Common myeloid progenitor, CD34-positive (primary cell): ENCODE data around the gene TCF21.

Experiments
- CTCF ChIA-PET: fragments of 350-600 bp; sonication (Branson Sonifier 250); formaldehyde crosslinking; loops from one replicate; lab custom pipeline; 2021; ENCODE audit warnings: antibody characterized with exemption; lab: Charles Lee
- POLR2A ChIA-PET: fragments of 350-600 bp; sonication (Branson Sonifier 250); formaldehyde crosslinking; loops from one replicate; lab custom pipeline; 2021; ENCODE audit warnings: antibody characterized with exemption; lab: Charles Lee
- DNase-seq, 3 donors: peaks; one replicate each; pipeline versions ENCODE4 v3.0.0 to v3.0.0-alpha.2; 2013
- H3K27ac ChIP-seq, 2 experiments: 1 replicate in 1 of 2; 2 replicates in 1 of 2; pipeline ENCODE4 v1.7.0; 2013; ENCODE audit warnings: inconsistent platforms in 2 of 2, low read length in 2 of 2, mild to moderate bottlenecking in 2 of 2, low read depth in 1 of 2, moderate library complexity in 1 of 2; ENCODE audit not compliant: severe bottlenecking in 2 of 2, insufficient read depth in 1 of 2, poor library complexity in 1 of 2
- H3K27me3 ChIP-seq, 5 experiments: replicated peaks in 2 of 5; 1 replicate in 3 of 5; 2 replicates in 2 of 5; pipeline versions ENCODE4 v1.6.1 to v1.7.0; 2013; ENCODE audit warnings: low read length in 4 of 5, mild to moderate bottlenecking in 2 of 5, moderate library complexity in 2 of 5, inconsistent platforms in 1 of 5; ENCODE audit not compliant: insufficient read depth in 5 of 5, control insufficient read depth in 4 of 5
- H3K36me3 ChIP-seq, 4 experiments: 1 replicate in 2 of 4; 2 replicates in 2 of 4; pipeline versions ENCODE4 v1.6.1 to v1.7.0; 2013; ENCODE audit warnings: low read length in 3 of 4, control low read depth in 1 of 4, mild to moderate bottlenecking in 1 of 4; ENCODE audit not compliant: control insufficient read depth in 4 of 4, insufficient read depth in 4 of 4
- H3K4me1 ChIP-seq, 4 experiments: 1 replicate in 3 of 4; 2 replicates in 1 of 4; pipeline versions ENCODE4 v1.6.1 to v1.7.1; 2013; ENCODE audit warnings: low read length in 3 of 4, mild to moderate bottlenecking in 3 of 4, control low read depth in 1 of 4, inconsistent platforms in 1 of 4, moderate library complexity in 1 of 4; ENCODE audit not compliant: control insufficient read depth in 4 of 4, insufficient read depth in 4 of 4; ENCODE audit errors: control extremely low read depth in 1 of 4
- H3K4me3 ChIP-seq, 7 experiments: 1 replicate in 4 of 7; 2 replicates in 3 of 7; pipeline versions ENCODE4 v1.5.1 to v1.7.0; 2013; ENCODE audit warnings: mild to moderate bottlenecking in 7 of 7, low read length in 6 of 7, moderate library complexity in 6 of 7, inconsistent platforms in 2 of 7, low read depth in 2 of 7, control low read depth in 1 of 7; ENCODE audit not compliant: insufficient read depth in 4 of 7, control insufficient read depth in 1 of 7; ENCODE audit errors: extremely low read depth in 1 of 7
- H3K9me3 ChIP-seq, 5 experiments: 1 replicate in 4 of 5; 2 replicates in 1 of 5; pipeline versions ENCODE4 v1.6.1 to v1.7.1; 2013; ENCODE audit warnings: low read length in 4 of 5, mild to moderate bottlenecking in 2 of 5, inconsistent platforms in 1 of 5, low read depth in 1 of 5, moderate library complexity in 1 of 5; ENCODE audit not compliant: control insufficient read depth in 4 of 5, insufficient read depth in 2 of 5; ENCODE audit errors: control extremely low read depth in 1 of 5
- WGBS: methylation state at CpG from one replicate; pipeline ENCODE4 v1.1.5; 2013; ENCODE audit not compliant: insufficient coverage; 5-methylcytosine and 5-hydroxymethylcytosine counted together

TCF21 gene

GRCh38 chr6:133937909-133938308 lies 49.0 kb downstream of the TCF21 start:
- no peak overlapping the region for H3K4me3 ChIP-seq
- no peak for DNase-seq
- CTCF ChIA-PET, result interaction anchor here (0.8 to 1.8 kb wide), 8 partner anchors 9 to 162 kb away, joined by 3 to 7 read pairs (median 4); no protein-coding TSS in a partner anchor
- no peaks in the 10 kb centered on the region for H3K36me3 ChIP-seq
- H3K9me3 ChIP-seq, result peaks cover 0 to 3% (median 0%) of the 10 kb centered on the region in 5 experiments
- no peaks in the 10 kb centered on the region for H3K4me1 ChIP-seq
- POLR2A ChIA-PET, result interaction anchor here (0.6 kb wide), 1 partner anchor 44 kb away, joined by 3 read pairs; no protein-coding TSS in a partner anchor
- peaks cover 0 to 2% (median 0%) of the 10 kb centered on the region in 5 experiments for H3K27me3 ChIP-seq
- no peak overlapping the region for H3K27ac ChIP-seq

DNA sequence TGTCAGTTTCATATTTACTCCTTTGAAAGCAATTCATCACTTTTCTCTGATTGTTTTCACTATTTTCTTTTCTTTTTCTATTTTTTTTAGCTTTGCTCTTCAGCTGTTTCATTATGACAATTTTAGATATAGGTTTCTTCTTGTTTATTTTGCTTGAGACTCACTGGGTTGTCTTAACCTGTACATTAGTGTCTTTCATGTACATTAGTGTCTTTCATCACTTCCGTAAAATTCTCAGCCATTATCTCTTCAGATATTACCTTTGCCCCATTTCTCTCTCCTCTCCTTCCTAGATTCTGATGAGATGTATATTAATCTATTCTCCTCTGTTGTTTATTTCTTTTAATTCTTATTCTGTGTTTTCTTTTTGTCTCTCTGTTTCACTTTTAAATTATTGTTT lies 49.6 kb downstream of the TCF21 start:
- no peaks in the 10 kb centered on the region for H3K36me3 ChIP-seq
- peaks cover 0 to 2% (median 0%) of the 10 kb centered on the region in 5 experiments for H3K27me3 ChIP-seq
- no peak overlapping the region for H3K27ac ChIP-seq
- no CpG with 5 or more reads among the region's 1 CpG for WGBS
- H3K4me1 ChIP-seq, result no peaks in the 10 kb centered on the region
- ChIA-PET CTCF (interaction anchor here (1.7 to 1.8 kb wide), 2 partner anchors 8 to 15 kb away, joined by 3 to 6 read pairs; no protein-coding TSS in a partner anchor), POLR2A (no interaction called here)
- no peak for DNase-seq
- no peak overlapping the region for H3K4me3 ChIP-seq
- H3K9me3 ChIP-seq, result peaks cover 0 to 3% (median 0%) of the 10 kb centered on the region in 5 experiments

DNA sequence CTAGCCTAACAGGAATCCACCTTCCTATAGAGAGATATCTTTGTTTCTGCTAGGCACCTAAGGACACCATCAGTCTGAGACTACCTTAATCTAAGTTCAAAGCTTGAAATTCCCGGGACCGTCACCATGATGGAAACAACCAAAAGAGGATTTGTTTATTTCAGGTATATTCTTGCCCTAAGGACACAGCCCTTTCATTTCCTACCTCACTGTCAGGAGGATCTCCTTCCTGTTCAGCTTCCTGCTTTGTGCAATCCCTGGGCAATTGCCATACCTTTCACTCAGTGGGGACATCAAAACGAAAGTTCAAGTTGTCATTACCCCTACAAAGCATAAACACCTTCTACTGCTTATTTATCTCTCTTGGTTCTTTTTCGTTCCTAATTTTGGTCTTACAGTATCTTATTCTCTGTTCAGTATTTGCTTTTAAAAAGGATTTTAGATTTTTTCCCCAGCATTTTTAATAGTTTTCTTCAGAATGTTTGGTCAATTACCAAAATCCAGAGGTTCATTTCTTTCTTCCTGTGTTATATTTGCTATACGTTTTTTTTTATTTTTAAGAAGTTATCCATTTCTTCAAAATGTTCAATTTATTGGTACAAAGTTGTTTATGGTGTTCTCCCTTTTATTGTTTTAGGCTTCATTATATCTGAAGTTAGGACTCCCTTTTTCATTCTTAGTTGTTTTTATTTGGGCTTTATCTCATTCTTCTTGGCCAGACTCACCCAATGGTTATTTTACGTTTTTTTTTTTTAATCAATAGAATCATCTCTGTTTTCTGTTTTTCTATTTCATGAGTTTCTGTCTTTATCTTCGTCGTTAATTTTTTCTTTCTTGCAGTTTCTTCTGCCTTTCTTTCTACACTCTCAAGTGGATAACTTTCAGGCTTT lies 51.1 kb downstream of the TCF21 start:
- DNase-seq, result no peak
- H3K9me3 ChIP-seq, result peaks cover 0 to 3% (median 0%) of the 10 kb centered on the region in 5 experiments
- no peaks in the 10 kb centered on the region for H3K4me1 ChIP-seq
- ChIA-PET CTCF (interaction anchor here (1.0 kb wide), 1 partner anchor 18 kb away, joined by 3 read pairs; no protein-coding TSS in a partner anchor), POLR2A (no interaction called here)
- no peaks in the 10 kb centered on the region for H3K36me3 ChIP-seq
- WGBS, result 91% methylated on average over 6 of the region's 8 CpGs
- H3K4me3 ChIP-seq, result no peak overlapping the region
- peaks cover 0 to 2% (median 0%) of the 10 kb centered on the region in 5 experiments for H3K27me3 ChIP-seq
- no peak overlapping the region for H3K27ac ChIP-seq
